ENCODE measurements around the gene XYLT2.
"Not testable (repeated sequence)": the region's sequence is repeated elsewhere in the genome, so short reads cannot be mapped to it uniquely, and the experiment has no call there.

Gene XYLT2

DNA sequence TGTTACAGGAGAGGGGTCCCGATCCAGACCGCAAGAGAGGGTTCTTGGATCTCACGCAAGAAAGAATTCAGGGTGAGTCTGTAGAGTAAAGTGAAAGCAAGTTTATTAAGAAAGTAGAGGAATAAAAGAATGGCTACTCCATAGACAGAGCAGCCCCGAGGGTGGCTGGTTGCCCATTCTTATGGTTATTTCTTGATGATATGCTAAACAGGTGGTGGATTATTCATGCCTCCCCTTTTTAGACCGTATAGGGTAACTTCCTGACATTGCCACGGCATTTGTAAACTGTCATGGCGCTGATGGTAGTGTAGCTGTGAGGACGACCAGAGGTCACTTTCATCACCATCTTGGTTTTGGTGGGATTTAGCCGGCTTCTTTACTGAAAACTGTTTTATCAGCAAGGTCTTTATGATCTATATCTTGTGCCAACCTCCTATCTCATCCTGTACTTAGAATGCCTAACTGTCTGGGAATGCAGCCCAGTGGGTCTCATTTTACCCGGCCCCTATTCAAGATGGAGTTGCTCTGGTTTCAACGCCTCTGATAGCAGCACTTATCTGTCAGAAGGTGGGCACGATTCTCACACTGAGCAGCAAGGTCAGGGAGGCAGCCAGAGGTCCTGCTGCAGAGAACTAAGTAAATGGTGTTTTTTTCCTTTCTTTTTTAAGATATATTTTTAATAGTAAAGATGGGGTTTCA is 26.5 kb upstream of the XYLT2 start:
- DNase-seq (ENCODE audit: low spot score): no peak

GRCh38 chr17:50322271-50322670 is 23.7 kb upstream of the XYLT2 start:
- DNase-seq (ENCODE audit: low spot score): no peak

DNA sequence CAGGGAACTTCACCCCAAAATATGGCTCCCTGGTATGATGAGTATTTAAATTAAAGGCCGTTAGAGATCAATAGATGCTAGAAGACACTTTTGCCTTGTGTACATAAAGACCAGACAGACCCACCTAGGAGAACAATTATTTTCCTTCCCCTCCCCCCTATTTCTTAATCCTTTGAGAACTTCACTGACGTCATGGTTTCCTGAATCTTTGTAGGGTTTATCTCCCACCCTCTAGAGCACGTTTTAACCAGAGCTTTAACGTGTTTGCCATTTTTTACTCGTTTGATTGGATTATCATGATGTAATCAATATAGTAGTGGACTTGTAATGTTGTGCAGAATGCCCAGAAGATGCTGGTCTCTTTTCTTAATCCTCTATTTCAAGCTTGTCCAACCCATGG is 22.9 kb upstream of the XYLT2 start:
- no peak for DNase-seq (ENCODE audit: low spot score)

DNA sequence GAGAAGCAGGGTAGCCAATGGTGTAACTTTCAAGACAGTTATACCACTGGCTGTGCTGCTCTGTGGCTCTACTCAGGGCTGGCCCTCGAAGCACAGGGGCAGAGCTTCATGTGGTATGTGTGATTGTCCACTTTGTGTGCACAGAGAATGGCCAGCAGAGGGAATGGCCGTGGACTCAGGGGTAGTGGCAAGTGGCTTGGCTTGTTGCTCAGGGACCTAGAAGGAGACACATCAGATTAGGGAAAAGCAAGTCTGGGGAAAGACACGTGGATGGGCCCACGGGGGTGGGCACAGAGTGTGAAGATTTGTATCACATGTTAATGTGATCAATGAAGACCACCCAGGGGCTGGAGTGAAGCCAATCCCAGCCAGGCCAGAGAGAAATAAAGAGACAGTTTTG is 20.0 kb upstream of the XYLT2 start:
- no peak for DNase-seq (ENCODE audit: low spot score)

GRCh38 chr17:50326831-50327364 is 19.0 kb upstream of the XYLT2 start:
- no peak for DNase-seq (ENCODE audit: low spot score)

DNA sequence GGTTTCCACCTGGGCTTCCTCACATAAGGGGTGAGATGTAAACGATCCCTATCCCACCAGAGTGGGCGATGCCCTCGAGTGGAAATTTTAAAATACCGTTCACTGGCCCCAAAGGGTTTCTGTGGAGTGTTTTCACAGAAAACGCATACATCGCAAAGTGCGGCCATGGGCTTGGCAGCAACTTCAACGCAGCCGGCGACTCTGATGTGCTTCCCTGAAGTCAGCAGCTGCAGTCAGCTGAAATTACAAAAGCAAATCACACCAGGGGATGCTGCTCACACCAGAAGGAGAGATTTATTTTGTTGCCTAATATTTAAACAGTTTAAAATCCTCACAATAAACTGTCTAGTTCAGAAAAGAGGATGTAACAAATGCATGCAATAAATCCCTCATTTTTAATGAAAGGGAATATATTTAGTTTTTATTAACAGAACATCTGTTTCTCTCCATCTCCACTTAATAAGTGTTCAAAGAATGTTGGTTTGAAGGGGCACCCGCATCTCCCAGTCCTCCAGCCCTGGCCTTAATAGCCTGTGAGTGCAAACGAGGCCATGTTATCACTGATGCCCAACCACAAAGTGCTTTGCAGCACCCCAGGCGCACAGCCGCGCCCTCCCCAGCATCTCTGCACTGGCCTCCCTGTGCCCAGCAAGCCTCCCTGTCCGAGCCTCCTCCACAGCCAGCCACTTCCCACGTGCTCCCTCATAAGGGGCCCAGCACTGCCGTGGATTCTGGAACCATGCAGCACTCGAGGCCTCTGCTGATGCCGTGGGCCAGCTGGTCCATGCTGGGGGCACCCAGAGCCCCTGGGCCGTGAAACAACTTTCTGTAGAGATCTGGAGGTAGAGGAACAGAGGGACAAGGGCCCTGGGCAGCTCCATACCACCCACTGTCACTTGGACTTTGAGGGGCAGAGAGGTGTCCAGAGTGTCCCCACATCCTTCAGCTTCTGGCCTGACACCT is 17.3 kb upstream of the XYLT2 start:
- DNase-seq (ENCODE audit: low spot score): no peak

DNA sequence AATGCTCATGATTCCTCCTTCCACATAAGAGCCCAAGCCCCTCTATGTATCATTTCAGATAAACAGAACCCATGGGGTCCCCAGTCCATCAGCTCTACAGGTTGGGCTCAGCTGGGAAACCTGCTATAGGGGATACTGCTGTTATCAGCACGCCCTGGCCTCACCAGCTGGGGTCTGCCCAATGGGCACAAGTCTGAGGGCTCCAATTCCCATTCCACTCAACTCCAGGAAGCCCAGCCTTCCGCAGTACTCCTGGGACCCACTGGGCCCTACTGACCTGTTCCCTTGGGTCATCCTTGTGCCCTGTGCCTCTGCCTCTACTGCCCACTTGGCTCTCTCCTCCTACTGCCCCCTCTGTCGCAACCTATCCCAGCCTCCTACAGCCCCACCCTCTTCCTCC is 16.2 kb upstream of the XYLT2 start:
- DNase-seq (ENCODE audit: low spot score): no peak

GRCh38 chr17:50330151-50330775 is 15.7 kb upstream of the XYLT2 start:
- no peak for DNase-seq (ENCODE audit: low spot score)

GRCh38 chr17:50331085-50331791 is 14.7 kb upstream of the XYLT2 start:
- DNase-seq (ENCODE audit: low spot score): no peak

DNA sequence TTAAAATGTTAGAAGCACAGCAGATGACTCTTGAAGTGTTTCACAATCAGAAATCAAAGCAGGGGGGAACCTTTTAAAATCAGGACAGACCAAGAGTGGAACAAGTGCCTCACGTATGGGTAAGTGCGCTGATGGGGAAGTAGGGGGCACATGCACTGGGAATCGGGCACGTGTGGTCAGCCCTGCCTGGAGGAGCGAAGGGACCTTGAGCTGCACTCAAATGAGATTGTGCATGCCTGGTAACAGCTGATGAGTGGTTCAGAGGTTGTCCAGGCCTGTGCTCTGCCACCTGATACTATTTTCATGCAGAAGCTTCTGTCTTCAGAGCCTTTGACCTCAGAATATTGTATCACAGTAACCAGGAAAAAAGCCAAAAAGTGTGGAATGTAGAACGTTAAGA is 13.7 kb upstream of the XYLT2 start:
- DNase-seq (ENCODE audit: low spot score): no peak

DNA sequence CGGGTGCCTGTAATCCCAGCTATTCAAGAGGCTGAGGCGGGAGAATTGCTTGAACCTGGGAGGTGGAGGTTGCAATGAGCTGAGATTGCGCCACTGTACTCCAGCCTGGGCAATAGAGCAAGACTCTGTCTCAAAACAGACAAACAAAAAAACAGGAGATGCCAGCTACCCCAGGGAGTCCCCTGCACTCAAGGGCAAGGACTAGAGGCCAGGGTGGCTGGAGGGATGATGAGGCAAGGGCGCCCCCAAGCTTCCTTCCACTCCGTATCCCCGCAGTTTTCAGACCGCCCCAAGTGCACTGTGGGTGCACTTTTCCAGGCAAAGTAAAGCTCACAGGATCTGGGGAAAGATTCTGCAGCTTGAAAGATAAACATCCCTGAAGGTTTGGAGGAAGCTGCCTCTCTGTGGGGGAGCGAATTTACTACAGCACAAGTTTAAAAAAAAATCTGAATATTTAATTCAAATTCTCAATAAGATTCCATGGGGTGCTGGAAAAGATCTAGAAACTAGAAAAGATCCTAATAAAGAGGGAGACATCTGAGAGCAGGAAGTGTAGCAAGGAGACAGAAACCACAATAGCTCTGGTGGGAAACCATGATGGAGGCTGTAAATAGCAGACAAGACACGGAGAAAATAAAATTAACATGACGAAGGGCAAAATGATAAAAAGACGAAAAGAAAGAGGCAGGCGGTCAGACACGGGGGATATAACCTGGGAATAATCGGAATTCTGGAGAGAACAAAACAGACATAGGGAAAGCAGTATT is 12.5 kb upstream of the XYLT2 start:
- not testable (repeated sequence) for DNase-seq (ENCODE audit: low spot score)

- no peak for DNase-seq (ENCODE audit: low spot score)
These were observed 8.0 kb upstream of the XYLT2 start for GRCh38 chr17:50337956-50338355.

GRCh38 chr17:50338645-50339044 is 7.3 kb upstream of the XYLT2 start:
- DNase-seq (ENCODE audit: low spot score): no peak

DNA sequence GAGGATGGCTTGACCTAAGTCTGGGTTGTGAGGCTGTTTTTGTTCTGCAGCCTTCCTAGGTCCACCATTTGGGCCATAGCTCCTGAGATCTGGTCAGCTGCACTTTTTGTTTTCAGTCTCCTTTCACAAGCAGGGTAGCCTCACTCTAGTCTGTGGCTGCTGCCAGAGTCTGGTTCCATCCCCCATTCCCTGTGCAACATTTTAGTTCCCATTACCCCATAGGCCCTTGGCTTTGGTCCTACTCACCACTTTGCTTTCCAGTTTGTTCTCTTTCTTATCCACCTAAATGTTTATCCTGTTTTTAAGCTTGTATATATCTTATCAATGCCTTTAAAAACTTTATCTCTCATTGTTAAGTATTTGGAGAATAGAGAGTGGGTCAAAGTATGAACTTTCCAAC is 6.5 kb upstream of the XYLT2 start:
- no peak for DNase-seq (ENCODE audit: low spot score)

GRCh38 chr17:50344731-50345365 is 1.1 kb upstream of the XYLT2 start:
- DNase-seq (ENCODE audit: low spot score): no peak

DNA sequence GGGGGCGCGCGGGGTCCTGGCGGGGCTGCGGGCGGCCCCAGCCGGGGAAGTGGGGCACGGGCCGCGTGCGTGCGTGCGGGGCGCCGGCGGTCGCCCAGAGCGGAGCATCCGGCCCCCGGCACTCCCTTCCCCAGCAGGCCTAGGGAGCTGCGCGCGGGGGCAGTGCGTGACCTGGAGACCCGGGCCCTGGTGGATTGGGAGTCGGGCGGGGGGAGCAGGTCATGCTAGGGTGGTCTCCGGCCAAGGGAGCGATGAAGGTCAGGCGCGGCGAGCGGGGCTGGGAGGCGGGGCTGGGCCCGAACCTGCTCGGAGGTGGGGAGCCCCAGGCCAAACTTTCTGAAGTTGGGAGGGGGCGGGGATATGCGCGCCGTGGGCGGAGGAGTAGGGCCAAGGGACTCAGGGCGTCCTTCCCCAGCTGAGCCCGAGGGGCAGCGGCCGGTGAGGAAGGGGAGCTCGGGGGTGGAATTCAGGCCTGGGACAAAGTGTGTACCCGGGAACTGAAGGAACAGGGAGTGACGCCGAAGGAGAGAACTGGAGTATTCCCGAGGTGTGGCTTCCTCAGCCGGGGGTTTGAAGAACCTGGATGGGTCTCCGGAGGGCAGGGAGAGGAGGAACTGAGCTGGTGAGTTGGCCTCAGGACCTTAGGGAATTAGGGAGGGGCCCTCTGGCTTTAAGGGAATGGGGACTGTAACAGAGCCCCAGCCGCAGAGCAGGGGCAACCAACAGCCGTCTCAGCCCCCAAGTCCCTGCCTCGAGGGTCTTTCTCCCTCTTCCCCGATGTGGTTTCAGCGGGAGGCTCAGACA is 589 bp downstream of the XYLT2 start:
- DNase-seq (ENCODE audit: low spot score): no peak

- no peak for DNase-seq (ENCODE audit: low spot score)
These were observed 1.4 kb downstream of the XYLT2 start for GRCh38 chr17:50347117-50347893.

- no peak for DNase-seq (ENCODE audit: low spot score)
These were observed 2.0 kb downstream of the XYLT2 start for GRCh38 chr17:50347894-50348291.
